ENCODE data around the gene MAP1LC3B.
"Not testable (repeated sequence)": the region's sequence is repeated elsewhere in the genome, so short reads cannot be mapped to it uniquely, and the experiment has no call there.

The MAP1LC3B gene

GRCh38 chr16:87360862-87361610 lies 31.1 kb upstream of the MAP1LC3B start:
- DNase-seq (ENCODE audit: low read depth) = no peak
- TF ChIP-seq CTCF (conservative IDR thresholded peaks at IDR 0.05; ENCODE audit: low read depth, low read length) = no peak
- H3K4me3 ChIP-seq (ENCODE audit: low read length) = no peak overlapping the region

- no peak for DNase-seq (ENCODE audit: low read depth)
- no peak for TF ChIP-seq CTCF (conservative IDR thresholded peaks at IDR 0.05; ENCODE audit: low read depth, low read length)
Measured at GRCh38 chr16:87361916-87362619, 30.1 kb upstream of the MAP1LC3B start.

GRCh38 chr16:87362828-87363559 lies 29.1 kb upstream of the MAP1LC3B start:
- H3K4me3 ChIP-seq (ENCODE audit: low read length); DNase-seq (ENCODE audit: low read depth): not testable (repeated sequence)

More at GRCh38 chr16:87361916-87362619, 30.1 kb upstream of the MAP1LC3B start:
- no peak overlapping the region for H3K4me3 ChIP-seq (ENCODE audit: low read length)

- DNase-seq (ENCODE audit: low read depth) = no peak
- no peak for TF ChIP-seq CTCF (conservative IDR thresholded peaks at IDR 0.05; ENCODE audit: low read depth, low read length)
- no peak overlapping the region for H3K4me3 ChIP-seq (ENCODE audit: low read length)
Measured at GRCh38 chr16:87363771-87364455, 28.2 kb upstream of the MAP1LC3B start.

GRCh38 chr16:87365021-87365713 lies 27.0 kb upstream of the MAP1LC3B start:
- no peak for TF ChIP-seq CTCF (conservative IDR thresholded peaks at IDR 0.05; ENCODE audit: low read depth, low read length)
- DNase-seq (ENCODE audit: low read depth) = no peak
- no peak overlapping the region for H3K4me3 ChIP-seq (ENCODE audit: low read length)

GRCh38 chr16:87366288-87366687 lies 25.8 kb upstream of the MAP1LC3B start:
- TF ChIP-seq CTCF (conservative IDR thresholded peaks at IDR 0.05; ENCODE audit: low read depth, low read length) = no peak
- H3K4me3 ChIP-seq (ENCODE audit: low read length) = no peak overlapping the region
- no peak for DNase-seq (ENCODE audit: low read depth)
